ENCODE results near the gene FUT9.
"Not testable (repeated sequence)": the region's sequence is repeated elsewhere in the genome, so short reads cannot be mapped to it uniquely, and the experiment has no call there.

The FUT9 gene

GRCh38 chr6:96184798-96185197, 169.0 kb downstream of the FUT9 start:
- no peak overlapping the region for H3K4me3 ChIP-seq (ENCODE audit: low read depth, low read length)

- no peak overlapping the region for H3K4me3 ChIP-seq (ENCODE audit: low read depth, low read length)
Measured at GRCh38 chr6:96186094-96186493, 170.3 kb downstream of the FUT9 start.

- no peak overlapping the region for H3K4me3 ChIP-seq (ENCODE audit: low read depth, low read length)
Measured at GRCh38 chr6:96186516-96187195, 170.9 kb downstream of the FUT9 start.

GRCh38 chr6:96194675-96195074, 178.9 kb downstream of the FUT9 start:
- H3K4me3 ChIP-seq (ENCODE audit: low read depth, low read length), result no peak overlapping the region

GRCh38 chr6:96195272-96195671, 179.5 kb downstream of the FUT9 start:
- no peak overlapping the region for H3K4me3 ChIP-seq (ENCODE audit: low read depth, low read length)

GRCh38 chr6:96196633-96197032, 180.9 kb downstream of the FUT9 start:
- H3K4me3 ChIP-seq (ENCODE audit: low read depth, low read length), result no peak overlapping the region

- H3K4me3 ChIP-seq (ENCODE audit: low read depth, low read length), result no peak overlapping the region
Measured at GRCh38 chr6:96197241-96197640, 181.5 kb downstream of the FUT9 start.

- H3K4me3 ChIP-seq (ENCODE audit: low read depth, low read length), result no peak overlapping the region
Measured at GRCh38 chr6:96202571-96202970, 186.8 kb downstream of the FUT9 start.

GRCh38 chr6:96211341-96211740, 195.6 kb downstream of the FUT9 start:
- H3K4me3 ChIP-seq (ENCODE audit: low read depth, low read length), result no peak overlapping the region

GRCh38 chr6:96212066-96212465, 196.3 kb downstream of the FUT9 start:
- no peak overlapping the region for H3K4me3 ChIP-seq (ENCODE audit: low read depth, low read length)

GRCh38 chr6:96213784-96214183, 198.0 kb downstream of the FUT9 start:
- H3K4me3 ChIP-seq (ENCODE audit: low read depth, low read length), result no peak overlapping the region

- H3K4me3 ChIP-seq (ENCODE audit: low read depth, low read length), result no peak overlapping the region
Measured at GRCh38 chr6:96223695-96224094, 207.9 kb downstream of the FUT9 start.

GRCh38 chr6:96227135-96227534, 211.4 kb downstream of the FUT9 start:
- H3K4me3 ChIP-seq (ENCODE audit: low read depth, low read length), result no peak overlapping the region

- no peak overlapping the region for H3K4me3 ChIP-seq (ENCODE audit: low read depth, low read length)
Measured at GRCh38 chr6:96234444-96234843, 218.7 kb downstream of the FUT9 start.

- no peak overlapping the region for H3K4me3 ChIP-seq (ENCODE audit: low read depth, low read length)
Measured at GRCh38 chr6:96235927-96236326, 220.2 kb downstream of the FUT9 start.

GRCh38 chr6:96236471-96236870, 220.7 kb downstream of the FUT9 start:
- no peak overlapping the region for H3K4me3 ChIP-seq (ENCODE audit: low read depth, low read length)

- no peak overlapping the region for H3K4me3 ChIP-seq (ENCODE audit: low read depth, low read length)
Measured at GRCh38 chr6:96237638-96238347, 222.0 kb downstream of the FUT9 start.

- H3K4me3 ChIP-seq (ENCODE audit: low read depth, low read length), result no peak overlapping the region
Measured at GRCh38 chr6:96246563-96246962, 230.8 kb downstream of the FUT9 start.

- no peak overlapping the region for H3K4me3 ChIP-seq (ENCODE audit: low read depth, low read length)
Measured at GRCh38 chr6:96249755-96250154, 234.0 kb downstream of the FUT9 start.

- no peak overlapping the region for H3K4me3 ChIP-seq (ENCODE audit: low read depth, low read length)
Measured at GRCh38 chr6:96257751-96258150, 242.0 kb downstream of the FUT9 start.

GRCh38 chr6:96260787-96261430, 245.1 kb downstream of the FUT9 start:
- H3K4me3 ChIP-seq (ENCODE audit: low read depth, low read length), result not testable (repeated sequence)
